Retinal pigment epithelial cell (primary cell): ENCODE measurements around the gene NEGR1.

Experiments used
- DNase-seq: peaks from one replicate; pipeline ENCODE4 v3.0.0-alpha.2; 2010; ENCODE audit warnings: low read depth
- H3K4me3 ChIP-seq: 2 replicates; pipeline ENCODE4 v1.5.1; 2011; ENCODE audit warnings: mild to moderate bottlenecking, low read length, control low read depth, moderate library complexity
- TF ChIP-seq, protein P1 (sequence below): conservative IDR thresholded peaks from 2 replicates; pipeline ENCODE4 v1.5.1; 2011; ENCODE audit warnings: low read depth, low read length, control low read depth, inconsistent platforms

Gene NEGR1

DNA sequence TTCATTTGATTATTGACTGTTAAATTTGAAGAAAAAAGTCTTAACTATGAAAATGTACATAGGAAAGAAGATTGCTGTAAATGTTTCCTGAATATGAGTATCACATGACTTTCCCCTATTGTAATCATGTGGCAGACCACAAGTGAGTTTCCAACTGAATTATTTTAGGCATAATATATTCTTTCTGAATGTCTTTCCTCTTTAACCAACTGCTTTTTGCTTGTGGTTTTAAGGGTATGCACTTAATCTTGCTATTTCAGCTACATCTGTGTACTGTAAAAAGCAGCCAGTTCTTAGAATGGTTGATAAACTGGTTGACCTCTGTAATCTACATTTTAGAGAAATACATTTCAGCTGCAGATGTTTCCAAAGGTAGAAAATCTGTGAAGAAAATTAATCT, 400.7 kb downstream of the NEGR1 start:
- TF ChIP-seq, protein P1, sequence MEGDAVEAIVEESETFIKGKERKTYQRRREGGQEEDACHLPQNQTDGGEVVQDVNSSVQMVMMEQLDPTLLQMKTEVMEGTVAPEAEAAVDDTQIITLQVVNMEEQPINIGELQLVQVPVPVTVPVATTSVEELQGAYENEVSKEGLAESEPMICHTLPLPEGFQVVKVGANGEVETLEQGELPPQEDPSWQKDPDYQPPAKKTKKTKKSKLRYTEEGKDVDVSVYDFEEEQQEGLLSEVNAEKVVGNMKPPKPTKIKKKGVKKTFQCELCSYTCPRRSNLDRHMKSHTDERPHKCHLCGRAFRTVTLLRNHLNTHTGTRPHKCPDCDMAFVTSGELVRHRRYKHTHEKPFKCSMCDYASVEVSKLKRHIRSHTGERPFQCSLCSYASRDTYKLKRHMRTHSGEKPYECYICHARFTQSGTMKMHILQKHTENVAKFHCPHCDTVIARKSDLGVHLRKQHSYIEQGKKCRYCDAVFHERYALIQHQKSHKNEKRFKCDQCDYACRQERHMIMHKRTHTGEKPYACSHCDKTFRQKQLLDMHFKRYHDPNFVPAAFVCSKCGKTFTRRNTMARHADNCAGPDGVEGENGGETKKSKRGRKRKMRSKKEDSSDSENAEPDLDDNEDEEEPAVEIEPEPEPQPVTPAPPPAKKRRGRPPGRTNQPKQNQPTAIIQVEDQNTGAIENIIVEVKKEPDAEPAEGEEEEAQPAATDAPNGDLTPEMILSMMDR: no peak
- no peak overlapping the region for H3K4me3 ChIP-seq
- DNase-seq: peak; percentile 14

DNA sequence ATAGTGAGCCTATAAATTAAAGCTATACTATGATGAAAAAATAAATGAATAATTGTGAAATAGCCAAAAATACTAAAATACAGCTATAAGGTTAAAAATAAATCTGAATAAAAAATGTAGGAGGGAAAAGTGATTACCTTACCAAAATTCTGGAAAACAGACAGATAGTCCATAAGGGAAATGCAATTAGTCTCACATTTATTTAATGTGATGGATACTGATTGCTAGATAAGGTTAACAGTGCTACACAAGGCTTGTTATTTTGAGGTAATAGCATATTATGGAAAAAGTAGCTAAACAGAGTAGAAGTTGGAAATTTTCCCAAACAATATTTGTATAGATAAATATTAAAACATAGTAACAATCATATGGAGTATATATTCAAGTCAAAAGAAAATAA, 413.0 kb downstream of the NEGR1 start:
- TF ChIP-seq, protein P1: no peak
- no peak for DNase-seq
- no peak overlapping the region for H3K4me3 ChIP-seq

DNA sequence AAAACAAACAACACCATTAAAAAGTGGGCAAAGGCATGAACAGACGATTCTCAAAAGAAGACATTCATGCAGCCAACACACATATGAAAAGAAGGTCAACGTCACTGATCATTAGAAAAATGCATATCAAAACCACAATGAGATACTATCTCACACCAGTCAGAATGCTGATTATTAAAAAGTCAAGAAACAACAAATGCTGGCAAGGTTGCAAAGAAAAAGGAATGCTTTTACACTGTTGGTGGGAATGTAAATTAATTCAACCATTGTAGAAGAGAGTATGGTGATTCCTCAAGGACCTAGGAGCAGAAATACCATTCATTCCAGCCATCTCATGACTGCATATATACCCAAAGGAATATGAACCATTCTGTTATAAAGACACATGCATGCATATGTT, 419.6 kb downstream of the NEGR1 start:
- TF ChIP-seq, protein P1: no peak
- no peak overlapping the region for H3K4me3 ChIP-seq
- DNase-seq: no peak

DNA sequence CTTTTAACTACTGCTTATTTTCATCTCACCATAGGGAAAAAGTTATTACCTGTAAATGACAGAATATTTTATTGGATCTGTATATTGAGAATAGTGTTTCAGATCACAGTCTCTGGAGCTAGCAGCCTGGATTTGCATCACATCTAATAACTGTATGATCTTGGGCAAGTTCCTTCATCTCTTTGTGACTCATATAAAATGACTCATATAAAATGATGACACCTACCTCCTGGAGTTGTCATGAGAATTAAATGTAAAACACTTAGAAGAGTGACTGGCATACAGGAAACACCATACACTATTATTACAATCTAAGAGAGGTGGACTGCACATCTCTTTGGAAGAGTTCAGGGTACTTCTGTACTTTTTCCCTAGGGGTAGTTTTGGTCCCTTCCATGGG, 421.3 kb downstream of the NEGR1 start:
- DNase-seq: no peak
- TF ChIP-seq, protein P1: no peak
- H3K4me3 ChIP-seq: no peak overlapping the region

DNA sequence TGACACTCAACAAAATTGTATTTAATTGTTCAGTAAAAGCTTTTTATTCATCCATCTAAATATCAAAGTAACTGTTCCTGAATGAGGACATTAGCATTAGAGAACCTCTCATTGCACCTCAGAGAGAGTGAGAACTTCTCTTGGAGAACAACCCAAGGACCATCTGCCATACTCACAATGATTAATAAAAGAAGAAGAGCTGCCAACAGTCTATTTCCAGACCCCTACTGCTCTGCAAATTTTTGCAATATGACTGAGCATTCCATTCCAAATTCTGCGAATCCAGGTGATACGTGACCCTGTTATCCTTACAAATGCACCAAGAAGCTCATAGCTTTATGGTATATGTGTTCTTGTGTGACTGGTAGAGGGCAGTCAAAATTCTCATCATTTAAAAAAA, 422.5 kb downstream of the NEGR1 start:
- no peak for DNase-seq
- no peak overlapping the region for H3K4me3 ChIP-seq
- TF ChIP-seq, protein P1: no peak

DNA sequence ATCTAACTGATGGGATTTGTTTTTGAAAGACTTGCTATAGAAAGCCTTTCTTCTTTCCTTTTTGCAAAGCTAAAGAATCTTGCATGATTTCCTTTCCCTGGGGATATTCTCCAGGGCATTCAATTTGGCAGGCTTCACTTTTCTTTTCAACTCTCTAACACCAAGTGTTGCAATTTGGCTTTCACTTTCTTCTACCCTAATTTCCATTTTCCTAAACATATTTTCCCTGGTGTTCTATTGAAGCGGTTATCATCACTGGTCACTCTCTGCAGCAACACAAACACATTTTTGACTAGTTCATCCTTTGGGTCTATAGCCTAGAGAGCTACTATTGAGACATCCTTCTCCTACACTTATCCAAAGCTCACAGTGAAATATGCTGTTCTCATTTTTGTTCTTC, 424.5 kb downstream of the NEGR1 start:
- DNase-seq: no peak
- H3K4me3 ChIP-seq: no peak overlapping the region
- TF ChIP-seq, protein P1: no peak

DNA sequence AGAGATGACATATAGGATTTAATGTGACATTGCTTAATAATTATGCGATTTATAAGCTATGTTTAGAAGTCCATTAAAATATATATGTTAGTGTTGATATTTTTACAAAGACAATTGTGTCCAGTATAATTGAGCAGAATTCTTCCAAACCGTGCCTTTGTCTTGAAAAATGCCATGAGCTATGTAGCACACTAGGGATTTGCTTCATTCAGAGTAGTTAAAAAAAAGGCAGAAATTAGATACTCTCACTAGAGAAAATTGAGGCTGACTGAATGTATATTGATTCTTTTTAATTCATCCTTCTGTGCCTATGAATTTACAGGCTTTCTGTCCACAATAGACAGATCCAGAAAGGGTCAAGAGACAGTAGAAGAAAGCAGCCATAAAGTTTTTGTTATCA, 429.0 kb downstream of the NEGR1 start:
- TF ChIP-seq, protein P1: no peak
- DNase-seq: no peak
- no peak overlapping the region for H3K4me3 ChIP-seq
